GM21825 (cell line): Measurements from ENCODE around the gene FFAR3.
"Not testable (repeated sequence)": the region's sequence is repeated elsewhere in the genome, so short reads cannot be mapped to it uniquely, and the experiment has no call there.

ENCODE experiments used
- ATAC-seq: cut with Tn5 transposase; IDR thresholded peaks from one replicate; pipeline ENCODE4 v1.9.1; 2021; ENCODE audit warnings: mild to moderate bottlenecking, moderate library complexity; ENCODE audit not compliant: unreplicated experiment

Gene FFAR3

DNA sequence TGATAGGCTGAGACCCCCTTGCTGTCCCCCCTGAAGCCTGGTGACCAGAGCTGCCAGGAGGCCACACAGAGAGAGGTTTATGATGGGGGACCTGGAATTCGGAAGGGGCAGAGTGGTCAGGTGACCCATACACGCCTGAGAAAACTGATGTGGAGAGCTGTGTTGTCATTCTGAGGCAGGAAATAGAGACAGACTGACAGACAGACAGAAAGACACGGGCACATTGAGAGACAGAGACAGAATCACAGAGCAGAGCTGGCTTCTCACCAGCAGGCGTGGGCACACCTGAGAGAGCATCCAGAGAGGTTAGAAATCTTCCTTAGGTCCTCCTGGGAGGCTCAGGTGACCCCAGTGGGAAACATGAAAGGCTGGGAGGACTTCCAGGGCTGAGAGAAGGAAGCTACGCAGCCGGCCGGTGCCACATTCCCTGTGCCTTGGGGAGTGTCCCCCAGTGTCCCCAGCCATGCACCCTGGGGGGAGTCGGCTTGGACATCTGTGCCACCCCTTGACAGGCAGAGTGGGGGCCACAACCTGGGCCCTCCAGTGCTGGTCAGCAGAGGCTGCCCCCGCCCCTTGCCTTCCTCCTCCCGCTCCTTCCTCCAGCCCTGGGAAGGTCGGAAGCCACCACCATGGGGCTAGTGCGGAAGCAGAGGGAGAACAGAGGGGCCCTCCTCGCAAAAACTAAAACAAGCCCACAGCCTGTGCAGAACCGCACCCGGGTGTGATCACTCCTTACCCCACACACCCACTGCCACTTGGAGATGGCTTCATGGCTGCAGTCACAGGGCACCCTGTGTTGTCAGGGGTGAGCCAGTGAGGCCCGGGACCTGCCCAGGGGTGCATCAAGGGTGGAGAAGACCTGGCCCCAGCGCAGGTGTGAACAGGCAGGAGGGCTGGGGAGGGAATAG lies 8.4 kb upstream of the FFAR3 start:
- no peak for ATAC-seq

- ATAC-seq: no peak
These were observed 7.7 kb upstream of the FFAR3 start for GRCh38 chr19:35350591-35350990.

- no peak for ATAC-seq
These were observed 6.7 kb upstream of the FFAR3 start for GRCh38 chr19:35351411-35352176.

DNA sequence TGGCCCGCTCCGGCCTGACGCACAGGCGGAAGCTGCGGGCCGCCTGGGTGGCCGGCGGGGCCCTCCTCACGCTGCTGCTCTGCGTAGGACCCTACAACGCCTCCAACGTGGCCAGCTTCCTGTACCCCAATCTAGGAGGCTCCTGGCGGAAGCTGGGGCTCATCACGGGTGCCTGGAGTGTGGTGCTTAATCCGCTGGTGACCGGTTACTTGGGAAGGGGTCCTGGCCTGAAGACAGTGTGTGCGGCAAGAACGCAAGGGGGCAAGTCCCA lies 6.1 kb upstream of the FFAR3 start:
- ATAC-seq: no peak

DNA sequence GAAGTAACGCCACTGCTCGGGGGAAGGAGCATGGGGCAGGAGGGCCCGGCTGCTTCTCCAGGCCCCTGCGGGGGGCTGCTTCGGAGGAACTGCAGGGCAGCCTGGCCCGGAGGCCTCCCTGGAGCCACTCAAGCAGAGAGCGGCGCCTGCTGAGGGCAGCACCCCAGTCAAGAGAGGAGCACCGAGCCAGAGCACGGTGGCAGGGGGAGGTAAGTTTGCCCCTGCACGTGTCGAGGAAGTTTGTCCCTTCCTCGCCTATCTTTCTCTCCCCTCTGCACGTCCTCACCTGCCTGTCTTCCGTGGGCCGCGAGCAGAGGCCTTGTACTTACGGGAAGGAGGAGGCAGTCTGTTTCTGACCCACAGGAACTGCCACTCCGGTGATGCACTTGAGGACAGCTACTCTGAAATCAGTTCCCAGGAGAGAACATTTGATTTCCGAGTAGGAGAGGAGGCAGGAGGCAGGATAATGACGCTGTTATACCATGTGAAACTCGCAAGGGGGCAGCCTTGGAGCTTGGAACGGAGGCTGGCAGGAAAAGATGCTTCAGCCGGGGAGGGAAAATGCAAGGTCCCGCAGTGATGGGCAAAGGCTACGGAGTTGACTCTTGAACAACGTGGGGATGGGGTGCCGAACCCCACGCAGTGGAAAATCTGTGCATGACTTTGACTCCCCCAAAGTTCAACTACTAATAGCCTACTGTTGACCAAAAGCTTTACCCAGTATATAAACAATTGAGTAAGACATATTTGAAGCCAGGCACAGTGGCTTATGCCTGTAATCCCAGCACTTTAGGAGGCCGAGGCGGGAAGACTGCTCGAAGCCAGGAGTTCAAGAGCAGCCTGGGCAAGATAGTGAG lies 5.6 kb upstream of the FFAR3 start:
- peak; percentile 41 for ATAC-seq

GRCh38 chr19:35353635-35354034 lies 4.6 kb upstream of the FFAR3 start:
- no peak for ATAC-seq

- no peak for ATAC-seq
These were observed 3.4 kb upstream of the FFAR3 start for GRCh38 chr19:35354898-35355297.

GRCh38 chr19:35355791-35356460 lies 2.3 kb upstream of the FFAR3 start:
- ATAC-seq: no peak

GRCh38 chr19:35358834-35359233 lies 574 bp downstream of the FFAR3 start:
- not testable (repeated sequence) for ATAC-seq

DNA sequence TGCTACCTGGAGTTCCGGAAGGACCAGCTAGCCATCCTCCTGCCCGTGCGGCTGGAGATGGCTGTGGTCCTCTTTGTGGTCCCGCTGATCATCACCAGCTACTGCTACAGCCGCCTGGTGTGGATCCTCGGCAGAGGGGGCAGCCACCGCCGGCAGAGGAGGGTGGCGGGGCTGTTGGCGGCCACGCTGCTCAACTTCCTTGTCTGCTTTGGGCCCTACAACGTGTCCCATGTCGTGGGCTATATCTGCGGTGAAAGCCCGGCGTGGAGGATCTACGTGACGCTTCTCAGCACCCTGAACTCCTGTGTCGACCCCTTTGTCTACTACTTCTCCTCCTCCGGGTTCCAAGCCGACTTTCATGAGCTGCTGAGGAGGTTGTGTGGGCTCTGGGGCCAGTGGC lies 1.1 kb downstream of the FFAR3 start:
- ATAC-seq: not testable (repeated sequence)

- ATAC-seq: not testable (repeated sequence)
These were observed 1.8 kb downstream of the FFAR3 start for GRCh38 chr19:35360081-35360480.

- ATAC-seq: no peak
These were observed 2.7 kb downstream of the FFAR3 start for GRCh38 chr19:35360880-35361420.

- ATAC-seq: no peak
These were observed 4.2 kb downstream of the FFAR3 start for GRCh38 chr19:35362261-35363000.

- no peak for ATAC-seq
These were observed 4.8 kb downstream of the FFAR3 start for GRCh38 chr19:35363001-35363590.

GRCh38 chr19:35363711-35364425 lies 5.6 kb downstream of the FFAR3 start:
- no peak for ATAC-seq

GRCh38 chr19:35365303-35365702 lies 7.0 kb downstream of the FFAR3 start:
- no peak for ATAC-seq

DNA sequence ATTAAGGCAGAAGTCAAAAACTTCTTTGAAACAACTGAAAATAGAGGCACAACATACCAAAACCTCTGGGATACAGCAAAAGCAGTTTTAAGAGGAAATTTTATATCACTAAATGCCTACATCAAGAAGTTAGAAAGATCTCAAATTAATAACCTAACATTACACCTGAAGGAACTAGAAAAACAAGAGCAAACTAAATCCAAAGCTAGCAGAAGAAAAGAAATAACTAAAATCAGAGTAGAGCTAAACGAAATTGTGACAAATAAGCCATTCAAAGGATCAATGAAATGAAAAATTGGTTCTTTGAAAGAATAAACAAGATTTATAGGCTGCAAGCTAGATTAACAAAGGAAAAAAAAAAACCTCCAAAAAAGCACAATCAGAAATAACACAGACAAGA lies 10.1 kb downstream of the FFAR3 start:
- ATAC-seq: no peak

GRCh38 chr19:35369522-35369921 lies 11.3 kb downstream of the FFAR3 start:
- ATAC-seq: no peak

DNA sequence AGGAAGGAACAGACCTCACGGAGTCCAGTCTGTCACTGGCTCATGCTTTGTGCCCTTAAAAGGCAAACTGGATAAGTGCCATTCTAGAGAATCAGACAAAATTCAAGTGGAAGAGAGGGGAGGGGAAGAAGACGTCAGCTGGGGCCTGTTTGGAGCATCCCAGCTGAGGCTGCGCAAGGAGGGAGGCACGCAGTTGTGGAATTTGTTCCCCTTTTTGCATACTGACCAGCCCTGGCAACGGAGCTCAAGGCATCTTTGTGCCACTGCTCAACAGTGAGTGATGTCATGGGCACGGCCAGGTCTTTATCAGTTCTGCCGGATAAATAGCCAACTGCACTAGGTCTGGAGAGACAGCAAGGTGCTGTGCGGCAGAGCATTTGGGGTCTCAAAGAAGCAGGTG lies 12.5 kb downstream of the FFAR3 start, which contains the start of gene GPR42:
GPR42 (plus strand) TSS at position 347 of the 400 bp plus-strand sequence. CDS start 292 bp downstream, outside the sequence.
- no peak for ATAC-seq
